Ishikawa (cell line): Measurements from ENCODE around the gene PRKN.

Source experiments
- CREB1 ChIP-seq: IDR thresholded peaks from 2 replicates; pipeline ENCODE4 v1.6.1; 2012; ENCODE audit warnings: low read depth
- EP300 ChIP-seq: IDR thresholded peaks from 2 replicates; pipeline ENCODE4 v1.6.1; 2012; ENCODE audit warnings: borderline replicate concordance
- FOXM1 ChIP-seq: IDR thresholded peaks from 2 replicates; pipeline ENCODE4 v1.6.1; 2012; ENCODE audit warnings: low read depth, borderline replicate concordance

DNA sequence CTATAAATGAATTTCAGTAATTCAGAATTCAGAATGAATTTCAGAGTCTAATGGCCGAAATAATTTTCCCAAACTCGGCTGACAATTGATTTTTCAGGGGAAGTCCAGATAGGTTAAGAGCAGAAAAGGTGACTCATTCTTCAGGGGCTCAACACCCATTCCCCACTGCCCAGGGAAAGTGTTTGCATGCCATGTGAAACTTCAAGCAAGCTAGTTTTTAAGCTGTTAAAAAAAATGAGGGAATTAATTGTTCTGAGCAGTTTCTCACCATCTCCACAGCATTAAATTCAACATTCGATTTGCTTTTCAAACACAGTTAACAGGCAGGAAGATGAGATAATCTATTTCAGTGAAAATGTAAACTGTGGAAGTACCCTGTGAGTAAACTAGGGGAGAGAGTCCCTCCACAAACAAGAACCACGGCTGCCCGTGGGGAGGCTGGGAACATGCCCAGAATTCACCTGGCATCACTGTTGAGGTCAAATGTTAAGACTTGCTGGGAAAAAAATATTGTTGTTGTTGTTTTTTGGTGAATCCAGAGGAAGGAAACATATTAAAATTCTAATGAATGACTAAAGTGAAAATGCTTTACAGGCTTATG is 803.0 kb downstream of the PRKN start:
- TF ChIP-seq CREB1 (no peak), EP300 (no peak), FOXM1 (no peak)
